GM18907 (cell line): ENCODE data around the gene FSTL1.

Source experiments
- ATAC-seq: cut with Tn5 transposase; IDR thresholded peaks from one replicate; pipeline ENCODE4 v1.9.1; 2021; ENCODE audit warnings: mild to moderate bottlenecking, moderate library complexity; ENCODE audit not compliant: unreplicated experiment

The FSTL1 gene, protein sequence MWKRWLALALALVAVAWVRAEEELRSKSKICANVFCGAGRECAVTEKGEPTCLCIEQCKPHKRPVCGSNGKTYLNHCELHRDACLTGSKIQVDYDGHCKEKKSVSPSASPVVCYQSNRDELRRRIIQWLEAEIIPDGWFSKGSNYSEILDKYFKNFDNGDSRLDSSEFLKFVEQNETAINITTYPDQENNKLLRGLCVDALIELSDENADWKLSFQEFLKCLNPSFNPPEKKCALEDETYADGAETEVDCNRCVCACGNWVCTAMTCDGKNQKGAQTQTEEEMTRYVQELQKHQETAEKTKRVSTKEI

DNA sequence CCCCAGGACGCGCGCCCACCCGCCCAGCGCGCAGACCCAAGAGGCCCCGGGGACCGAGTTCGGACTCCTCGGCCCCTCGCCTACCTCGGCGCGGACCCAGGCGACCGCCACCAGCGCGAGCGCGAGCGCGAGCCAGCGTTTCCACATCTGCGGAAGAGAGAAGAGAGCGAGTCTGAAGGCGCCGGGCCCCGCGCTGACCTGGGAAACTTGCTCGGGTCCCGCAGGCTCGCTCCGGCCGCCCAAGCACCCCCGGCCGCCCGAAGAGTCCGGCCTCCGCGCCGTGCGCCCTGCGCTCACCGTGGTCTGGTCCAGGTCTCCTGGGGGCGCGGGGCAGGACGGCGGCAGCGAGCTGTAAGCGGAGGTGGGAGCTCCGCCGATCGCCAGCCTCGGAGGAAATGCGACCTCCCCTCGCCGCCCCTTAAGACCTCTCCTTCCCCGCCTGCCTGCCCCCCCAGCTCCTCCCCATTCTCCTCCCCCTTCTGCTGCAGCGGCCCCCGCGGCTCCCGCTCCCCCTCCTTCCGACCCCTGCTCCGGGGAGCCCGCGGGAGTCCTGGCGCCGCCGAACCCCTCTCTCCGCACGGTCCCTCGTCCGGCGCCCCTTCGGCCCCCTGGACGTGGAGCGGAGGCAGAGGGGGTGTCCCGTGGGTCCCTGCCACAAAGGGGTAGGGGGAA, at the start of gene FSTL1:
Gene FSTL1 (minus strand): TSS at position 393 of the 672 bp plus-strand sequence. CDS start 246 bp downstream, at position 147.
- no peak for ATAC-seq

DNA sequence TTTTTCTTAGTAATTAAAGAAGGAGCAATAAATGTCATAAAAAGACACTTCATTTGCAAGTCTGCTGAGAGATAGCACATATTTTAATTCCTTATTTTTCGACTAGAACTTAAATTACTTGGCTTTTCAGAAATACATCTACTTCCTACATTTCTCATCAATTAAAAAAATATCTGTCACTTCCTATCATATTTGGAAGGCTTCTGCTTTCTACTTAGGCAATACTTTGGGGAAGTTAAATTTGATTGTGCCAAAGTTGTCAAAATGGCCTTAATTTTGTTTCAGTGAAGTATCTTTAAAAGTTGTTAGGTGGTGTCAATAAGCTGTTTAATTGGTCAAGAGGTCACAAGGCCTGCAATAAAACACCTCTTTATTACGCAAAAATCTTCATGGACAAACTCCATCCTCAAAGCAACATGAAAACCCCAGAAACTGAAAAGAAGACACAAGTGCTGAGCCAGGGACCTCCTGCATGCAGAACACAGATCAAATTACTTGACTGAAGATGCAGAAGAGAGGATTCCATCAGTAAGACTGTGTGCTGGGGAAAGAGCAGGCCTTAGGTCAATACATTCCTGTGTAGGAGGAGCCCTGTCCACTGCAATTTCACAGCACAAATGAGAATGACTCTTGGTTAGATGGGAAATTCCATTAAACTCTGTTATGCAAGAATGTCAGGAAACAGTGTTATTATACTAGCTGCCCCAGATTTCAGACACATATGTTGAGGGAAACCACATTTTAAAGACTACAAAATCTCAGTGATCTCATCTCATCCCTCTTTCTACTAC, 48.0 kb upstream of the FSTL1 start:
- no peak for ATAC-seq

DNA sequence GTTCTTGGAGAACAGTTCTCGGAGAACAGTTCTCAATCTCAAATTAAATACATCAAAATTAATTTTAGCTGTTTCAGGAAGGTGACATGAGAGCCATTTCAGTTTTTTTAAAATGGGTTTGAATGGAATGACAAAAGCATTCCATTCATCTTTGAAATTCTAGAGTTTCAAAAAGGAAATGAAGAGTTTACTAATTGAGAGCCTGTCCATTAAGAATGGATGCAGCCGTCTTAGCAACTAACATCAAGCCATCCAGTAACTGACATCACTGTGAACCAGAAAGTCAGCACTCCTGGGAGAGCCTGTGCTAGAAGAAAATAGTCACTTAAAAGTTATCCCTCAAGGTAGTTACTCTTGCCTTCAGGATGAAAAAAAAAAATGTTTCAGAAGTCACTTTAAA, 47.0 kb upstream of the FSTL1 start:
- no peak for ATAC-seq

DNA sequence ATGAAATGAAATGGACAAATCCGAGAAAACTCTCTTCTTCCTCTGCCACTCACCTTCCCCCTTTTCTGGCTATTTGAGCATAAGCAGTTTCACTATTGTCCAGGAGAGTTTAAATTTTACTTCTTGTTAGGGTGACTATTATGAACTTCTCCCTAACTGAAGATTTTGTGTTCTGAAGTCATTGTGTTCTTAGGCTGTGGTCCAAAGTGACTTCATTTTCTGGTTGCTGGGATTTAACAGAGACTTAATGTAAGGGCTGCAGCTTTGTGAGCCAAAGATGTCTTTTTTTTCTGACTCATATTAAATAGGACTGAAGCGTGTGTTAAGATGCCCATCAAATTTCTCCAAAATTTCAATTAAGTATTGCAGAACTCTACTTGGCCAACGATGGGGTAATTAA, 46.5 kb upstream of the FSTL1 start:
- ATAC-seq: no peak

DNA sequence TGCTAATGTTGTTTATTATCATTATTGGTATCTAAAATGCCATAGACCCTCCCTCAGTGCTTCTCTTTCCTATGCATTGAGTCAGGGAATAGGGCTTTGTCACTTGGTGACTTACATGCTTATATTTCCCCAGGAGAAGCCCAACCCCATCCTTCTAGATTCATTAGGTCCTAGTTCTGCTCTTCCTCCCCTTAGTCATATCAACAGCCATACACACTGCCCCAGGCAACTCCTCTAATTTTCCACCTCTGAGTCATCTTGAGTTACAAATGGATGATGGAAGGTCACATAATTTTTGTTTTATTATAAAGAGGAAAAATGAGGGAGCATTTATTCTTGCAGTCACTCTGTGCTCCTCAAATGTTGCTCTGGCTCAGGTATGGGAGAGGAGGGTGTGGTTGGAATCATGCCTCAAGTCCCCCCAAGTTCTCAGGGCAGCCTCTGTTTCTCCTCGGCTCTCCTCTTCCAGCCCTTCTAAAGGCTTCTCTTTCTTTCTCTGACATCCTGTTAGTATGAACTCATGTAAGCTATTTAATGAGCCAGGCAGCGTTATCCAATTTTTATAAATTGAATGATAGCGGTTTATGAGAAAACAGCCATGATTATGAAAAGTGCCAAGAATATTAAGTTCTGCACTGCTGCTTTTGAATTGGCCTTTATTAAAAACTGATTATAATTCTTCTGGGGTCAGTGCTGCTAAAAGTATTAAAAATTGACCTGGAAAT, 45.6 kb upstream of the FSTL1 start:
- ATAC-seq: no peak

DNA sequence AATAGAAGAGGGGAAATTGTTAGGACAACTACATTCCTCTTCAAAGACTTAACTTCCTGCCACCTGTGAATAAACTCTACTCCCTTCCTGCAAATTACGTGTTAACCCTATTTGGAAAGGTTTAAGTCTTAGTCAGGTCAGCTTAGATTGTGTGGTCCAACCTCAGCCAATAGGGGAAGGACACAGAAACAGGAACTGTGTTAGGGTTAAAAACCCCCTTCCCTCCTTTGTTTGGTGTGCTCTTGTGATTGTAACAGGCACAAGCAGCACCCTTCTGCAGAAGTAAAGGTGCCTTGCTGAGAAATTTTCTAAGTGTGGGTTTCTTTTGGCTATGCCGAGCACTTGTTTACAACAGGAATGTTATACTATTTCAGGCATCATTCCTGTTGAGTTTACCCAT, 45.0 kb upstream of the FSTL1 start:
- no peak for ATAC-seq

DNA sequence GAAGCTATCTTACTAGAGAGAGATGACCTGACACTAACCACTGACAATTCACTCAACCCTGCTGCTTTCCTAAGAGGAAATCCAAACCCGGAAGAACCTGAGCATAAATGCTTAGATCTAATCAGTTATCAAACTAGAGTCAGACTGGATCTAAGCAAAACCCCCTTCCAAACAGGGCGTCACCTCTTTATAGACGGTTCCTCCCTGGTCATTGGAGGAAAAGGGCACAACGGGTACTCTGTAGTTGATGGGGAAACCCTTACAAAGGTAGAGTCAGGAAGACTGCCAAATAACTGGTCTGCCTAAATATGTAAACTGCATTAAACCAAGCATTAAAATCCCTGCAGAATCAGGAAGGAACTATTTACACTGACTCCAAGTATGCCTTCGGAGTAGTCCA, 41.3 kb upstream of the FSTL1 start:
- ATAC-seq: no peak

DNA sequence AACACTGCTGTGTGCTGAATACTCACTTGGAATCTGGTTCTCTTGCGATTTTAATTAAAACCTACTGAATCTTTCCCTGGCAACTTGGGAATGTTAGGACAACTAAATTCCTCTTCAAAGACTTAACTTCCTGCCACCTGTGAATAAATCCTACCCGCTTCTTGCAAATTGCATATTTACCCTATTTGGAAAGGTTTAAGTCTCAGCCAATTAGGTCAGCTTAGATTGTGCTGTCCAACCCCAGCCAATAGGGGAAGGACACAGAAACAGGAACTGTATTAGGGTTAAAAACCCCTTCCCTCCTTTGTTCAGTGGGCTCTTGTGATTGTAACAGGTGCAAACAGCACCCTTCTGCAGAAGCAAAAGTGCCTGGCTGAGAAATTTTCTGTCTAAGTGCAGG, 38.6 kb upstream of the FSTL1 start:
- ATAC-seq: no peak

DNA sequence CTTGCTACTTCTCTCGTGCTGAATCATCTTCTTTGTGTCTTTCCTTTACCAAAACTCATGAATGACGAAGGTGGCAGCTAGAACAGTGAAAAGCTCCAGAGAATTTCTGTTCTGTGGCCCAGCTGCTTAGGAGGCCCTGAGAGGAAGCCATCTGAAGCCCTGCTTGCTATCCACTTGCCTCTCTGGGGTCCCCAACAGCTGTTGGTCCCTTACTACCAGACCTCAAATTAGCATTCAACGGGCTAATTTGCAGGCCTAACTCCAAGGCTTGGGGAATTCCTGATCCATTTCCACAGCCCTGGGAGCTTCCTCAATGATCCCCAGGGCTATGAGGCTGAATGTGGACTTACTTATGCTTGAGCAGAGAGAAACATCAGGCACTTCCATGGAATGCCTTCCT, 37.5 kb upstream of the FSTL1 start:
- no peak for ATAC-seq

DNA sequence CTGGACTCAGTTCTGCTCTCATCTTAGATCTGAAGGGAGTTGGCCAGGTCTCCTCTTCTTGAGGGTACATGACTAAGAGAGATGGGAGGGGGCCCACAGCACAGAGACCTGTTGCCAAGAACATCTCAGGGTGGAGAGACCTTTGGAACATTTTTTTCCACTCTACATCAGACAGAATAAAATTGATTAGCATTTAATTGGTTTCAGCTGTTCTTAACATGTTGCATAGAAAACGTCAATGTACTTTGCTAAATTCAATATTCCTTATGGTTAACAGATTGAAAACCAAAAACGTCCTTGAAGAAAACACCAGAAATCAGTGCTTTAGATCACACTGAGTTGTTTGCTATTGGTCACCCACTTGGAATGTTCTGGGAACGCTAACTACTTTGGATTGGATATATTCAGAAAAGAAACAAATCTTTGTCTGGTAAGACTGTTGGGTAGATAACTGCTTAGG, 36.4 kb upstream of the FSTL1 start:
- no peak for ATAC-seq

DNA sequence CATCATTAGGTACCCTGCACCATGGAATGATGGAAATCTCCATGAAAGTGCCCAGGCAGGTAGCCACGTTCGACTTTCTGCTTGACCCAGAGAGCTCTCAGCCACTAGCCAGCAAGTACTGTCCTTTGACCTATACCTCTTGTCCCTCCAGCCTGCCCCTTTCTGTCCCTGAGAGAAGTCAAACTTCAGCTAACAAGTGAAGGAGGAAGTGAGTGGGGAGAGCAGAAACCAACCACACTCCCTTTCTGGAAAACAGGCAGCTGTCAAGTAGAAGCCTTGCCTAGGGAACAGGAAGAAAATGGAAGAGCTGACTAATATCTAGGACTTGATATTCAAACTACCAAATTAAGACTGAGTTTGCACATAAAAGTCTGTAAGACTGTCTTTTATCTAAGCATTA, 30.3 kb upstream of the FSTL1 start:
- ATAC-seq: no peak

DNA sequence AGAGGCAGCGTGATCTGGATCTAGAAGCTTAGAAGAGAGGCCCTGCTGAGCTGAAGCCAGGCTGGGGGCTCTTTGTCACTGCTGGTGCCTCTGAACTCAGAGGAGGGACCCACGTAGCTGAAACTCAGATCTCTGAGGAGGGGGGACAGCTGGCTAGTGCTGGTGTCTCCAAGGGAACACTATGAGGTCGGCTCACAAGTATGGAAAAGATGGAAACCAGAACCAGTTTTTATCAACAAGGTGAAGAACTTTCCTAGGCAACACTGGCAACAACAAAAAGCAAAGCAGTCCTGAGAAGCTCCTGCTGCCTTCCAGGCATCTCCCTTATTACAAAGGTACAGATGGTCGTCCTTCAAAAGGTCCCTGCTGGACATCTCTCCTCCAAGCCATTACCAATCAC, 27.0 kb upstream of the FSTL1 start:
- ATAC-seq: no peak

DNA sequence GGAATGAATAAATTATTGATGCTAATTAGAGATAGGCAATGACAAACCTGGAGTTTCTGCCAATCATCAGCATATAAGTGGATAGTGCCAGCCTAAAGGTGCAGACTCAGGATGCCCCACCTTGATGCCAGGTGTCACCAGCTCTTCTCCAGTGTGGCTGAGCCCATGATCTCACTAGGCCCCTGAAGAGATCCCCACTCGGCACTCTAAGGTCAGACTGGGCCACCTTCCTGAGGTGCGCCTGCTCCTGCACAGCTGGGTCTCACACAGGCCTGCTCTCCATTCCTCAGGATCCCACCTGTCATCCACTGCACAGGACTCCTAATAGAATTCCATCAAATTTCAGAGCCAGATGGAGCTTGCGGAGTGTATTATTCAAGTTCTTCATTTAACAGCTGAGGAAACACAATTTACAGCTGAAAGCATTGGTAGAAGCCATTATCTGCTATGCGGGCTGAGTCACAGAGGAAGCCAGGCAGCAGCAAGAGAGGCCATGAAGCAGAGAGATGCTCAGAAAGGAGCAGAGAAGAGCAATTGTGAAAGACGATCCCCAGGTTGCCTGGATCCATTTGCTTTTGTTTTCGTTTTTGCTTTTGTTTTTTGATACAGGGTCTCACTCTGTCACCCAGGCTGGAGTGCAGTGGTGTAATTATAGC, 25.1 kb upstream of the FSTL1 start:
- ATAC-seq: no peak

DNA sequence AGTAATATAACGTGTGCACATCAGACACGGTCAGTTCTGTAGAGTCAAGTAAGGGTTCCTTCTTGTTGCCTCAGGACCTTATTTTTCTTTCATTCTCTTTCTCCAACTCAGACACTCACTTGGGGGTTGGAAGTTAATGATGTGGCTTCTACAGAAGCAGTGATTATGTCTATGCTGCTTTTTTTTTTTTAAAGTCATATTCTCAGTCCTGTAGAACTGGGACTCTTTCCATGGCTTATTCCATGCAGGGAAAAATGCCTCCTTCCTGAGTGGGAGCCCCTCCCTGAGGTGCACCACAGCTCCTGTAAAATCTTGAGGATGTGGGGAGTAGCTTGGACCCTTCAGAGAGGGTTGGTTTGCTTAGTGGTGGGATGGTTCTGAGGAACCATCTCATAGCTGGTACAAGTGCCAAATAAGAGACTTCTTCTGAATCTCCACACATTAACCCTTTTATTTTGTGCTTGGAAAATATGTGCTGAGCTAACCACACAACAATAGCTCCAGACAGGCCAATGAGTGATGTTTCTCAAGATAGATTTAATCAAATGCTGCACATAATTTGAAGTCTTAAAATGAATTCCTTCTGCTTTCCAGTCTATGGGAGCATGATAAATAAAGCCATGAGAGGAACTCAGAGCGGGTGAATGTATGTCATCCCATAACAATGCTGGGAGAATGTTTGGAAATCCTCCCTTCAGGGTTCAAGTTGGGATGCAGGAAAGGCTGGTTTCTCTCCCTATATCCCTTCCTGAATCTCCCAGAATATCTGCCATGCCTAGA, 23.3 kb upstream of the FSTL1 start:
- no peak for ATAC-seq

DNA sequence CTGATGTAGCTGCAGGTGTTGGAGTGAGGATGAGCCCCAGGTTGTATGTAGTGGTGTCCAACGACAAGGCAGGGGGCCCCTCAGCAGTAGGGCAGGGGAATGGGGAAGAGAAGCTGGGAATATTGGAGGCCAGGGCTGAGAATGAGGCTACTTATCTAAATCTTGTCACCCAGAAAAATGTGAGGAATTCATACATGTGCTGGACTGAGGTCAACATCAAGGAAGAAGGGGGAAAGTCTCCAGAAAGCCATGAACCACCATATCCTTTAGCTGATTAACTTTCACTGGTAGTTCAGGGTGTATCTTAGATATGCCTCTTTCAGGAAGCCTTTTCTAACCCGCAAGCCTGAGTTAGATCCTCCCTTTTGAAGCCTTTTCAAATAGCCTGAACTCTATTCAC, 22.6 kb upstream of the FSTL1 start:
- no peak for ATAC-seq

DNA sequence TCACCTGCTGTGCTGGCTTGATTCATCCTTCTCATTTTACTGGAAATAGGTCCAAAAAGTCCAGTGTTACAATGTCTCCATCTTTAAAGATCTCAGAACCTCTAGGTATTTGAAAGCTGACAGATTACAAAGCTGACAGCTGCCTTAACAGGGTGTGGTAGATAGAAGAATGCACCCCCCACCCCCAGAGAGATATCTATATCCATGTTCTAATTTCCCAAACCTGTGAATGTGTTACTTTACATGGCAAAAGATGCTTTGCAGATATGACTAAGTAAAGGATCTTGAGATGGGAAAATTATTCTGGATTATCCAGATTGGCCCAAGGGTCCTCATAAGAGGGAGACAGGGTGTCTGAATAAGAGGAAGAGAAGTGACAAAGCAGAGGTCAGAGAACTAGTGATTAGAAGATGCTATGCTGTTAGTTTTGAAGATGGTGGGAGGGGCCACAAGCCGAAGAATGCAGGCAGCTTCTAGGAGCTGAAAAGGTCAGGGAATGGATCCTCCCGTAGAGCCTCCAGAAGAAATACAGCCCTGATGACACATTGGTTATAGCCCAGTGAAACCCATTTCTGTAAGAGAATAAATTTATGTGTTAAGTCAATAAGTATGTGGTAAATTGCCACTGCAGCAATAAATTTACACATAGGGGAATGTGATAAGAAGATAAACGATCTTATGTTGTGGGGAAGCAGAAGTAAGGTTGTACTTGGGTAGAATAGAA, 21.5 kb upstream of the FSTL1 start:
- no peak for ATAC-seq

DNA sequence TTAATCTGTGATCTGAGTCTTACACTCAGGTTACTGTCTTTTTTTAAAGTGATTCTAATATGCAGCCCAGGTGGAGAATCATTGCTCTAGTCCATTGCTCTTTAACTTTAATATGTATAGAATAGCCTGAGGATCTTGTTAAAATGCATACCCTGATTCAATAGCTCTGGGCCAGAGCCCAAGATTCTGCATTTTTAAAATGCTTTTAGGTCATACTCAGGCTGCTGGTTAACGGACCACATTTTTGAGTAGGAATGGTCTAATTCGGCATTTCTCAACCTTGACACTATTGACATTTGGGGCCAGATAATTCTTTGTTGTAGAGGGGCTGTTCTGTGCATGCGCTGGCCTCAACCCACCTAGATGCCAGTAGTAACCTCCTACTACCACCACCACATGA, 20.9 kb upstream of the FSTL1 start:
- ATAC-seq: no peak

DNA sequence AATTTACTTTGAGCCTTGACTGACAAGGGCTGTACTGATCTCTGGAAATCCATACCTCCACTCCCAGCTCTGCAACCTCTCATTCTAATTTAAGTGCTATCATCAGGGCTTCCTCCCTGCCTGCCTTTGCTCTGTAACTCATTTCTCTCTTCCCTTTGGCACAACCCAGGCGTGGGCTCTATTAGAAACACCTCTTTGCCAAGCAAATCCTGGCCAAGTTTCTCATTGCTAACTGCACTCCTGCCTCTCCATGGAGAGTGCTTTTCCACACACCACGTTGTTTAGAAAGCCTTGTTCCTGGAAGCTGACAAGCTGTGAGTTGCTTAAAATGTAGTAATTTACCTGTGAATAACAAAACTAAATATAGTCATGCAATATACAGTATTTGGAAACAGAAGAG, 20.1 kb upstream of the FSTL1 start:
- ATAC-seq: no peak

DNA sequence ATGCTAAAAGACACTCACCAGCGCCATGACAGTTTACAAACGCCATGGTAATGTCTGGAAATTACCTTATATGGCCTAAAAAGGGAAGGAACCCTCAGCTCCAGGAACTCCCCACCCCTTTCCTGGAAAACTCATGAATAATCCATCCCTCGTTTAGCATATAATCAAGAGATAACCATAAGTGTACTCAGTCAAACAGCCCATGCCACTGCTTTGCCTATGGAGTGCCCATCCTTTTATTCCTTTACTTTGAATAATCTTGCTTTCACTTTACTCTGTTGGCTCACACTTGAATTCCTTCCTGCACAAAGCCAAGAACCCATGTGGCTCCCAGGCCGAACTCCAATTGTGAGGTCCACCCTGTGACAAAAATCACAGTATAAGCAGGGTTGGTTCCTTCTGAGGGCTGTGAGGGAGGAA, 19.1 kb upstream of the FSTL1 start:
- ATAC-seq: no peak
